Smooth muscle cell of the brain vasculature (primary cell): ENCODE data around the gene KRT5.
"Not testable (repeated sequence)": the region's sequence is repeated elsewhere in the genome, so short reads cannot be mapped to it uniquely, and the experiment has no call there.

ENCODE experiments used
- DNase-seq: peaks from one replicate; pipeline ENCODE4 v3.0.0-alpha.2; 2012; ENCODE audit warnings: low read depth, low spot score

The KRT5 gene

DNA sequence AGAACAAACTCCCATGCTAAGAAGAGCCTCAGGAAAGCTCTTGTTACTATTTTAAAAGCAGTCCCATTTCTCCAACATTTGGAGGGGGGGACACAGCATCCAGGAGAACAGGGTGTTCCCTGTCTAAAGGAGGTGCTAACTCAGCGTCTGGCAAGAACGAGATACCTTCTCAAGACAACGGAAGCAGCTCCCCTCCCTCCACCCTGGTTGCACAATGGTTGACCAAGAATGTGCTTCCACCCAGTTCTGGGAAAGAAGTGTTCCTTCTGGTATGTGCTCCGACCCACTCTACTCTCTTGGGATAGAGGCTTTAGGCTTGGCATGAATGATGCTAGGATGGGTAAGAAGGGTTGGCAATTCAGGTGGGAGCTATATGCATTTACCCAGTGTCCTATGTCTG, 25.7 kb downstream of the KRT5 start:
- DNase-seq: no peak

DNA sequence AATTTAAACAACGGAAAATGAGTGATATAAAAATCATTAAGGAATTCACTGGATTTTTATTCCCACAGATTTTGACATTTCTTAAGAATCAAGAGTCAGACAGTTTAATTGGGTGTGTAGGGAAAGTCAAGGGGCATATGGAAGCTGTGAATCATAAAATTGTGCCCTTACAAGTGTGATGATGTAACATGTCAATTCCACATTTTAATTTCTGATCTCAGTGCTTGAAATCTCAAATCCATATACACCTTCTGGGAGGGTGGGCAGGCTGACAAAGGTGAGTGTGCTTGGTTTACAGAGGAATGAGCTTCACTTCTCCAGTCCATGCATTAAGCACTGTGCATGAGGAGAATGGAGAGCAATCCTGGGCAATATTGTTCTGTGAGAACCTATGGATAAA, 26.1 kb downstream of the KRT5 start:
- DNase-seq: no peak

DNA sequence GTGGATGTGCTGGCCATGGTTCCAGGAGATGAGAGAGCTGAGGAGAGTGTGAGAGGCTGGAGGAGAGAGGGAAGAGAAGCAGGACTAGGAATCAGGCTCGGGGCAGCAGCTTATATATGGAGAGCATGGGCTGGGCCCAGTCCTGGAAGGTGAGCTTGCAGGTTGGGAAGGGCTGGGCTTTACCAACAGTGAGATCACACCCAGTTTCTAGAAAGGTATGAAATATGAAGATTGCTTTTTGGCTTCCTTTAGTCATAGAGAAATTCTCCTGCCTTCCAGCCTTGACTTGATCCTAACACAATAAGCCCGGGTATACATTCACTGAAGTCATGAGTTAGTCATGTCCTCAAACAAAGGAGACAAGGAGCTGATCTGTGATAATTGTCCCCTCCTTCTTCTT, 27.0 kb downstream of the KRT5 start, which contains the start of gene KRT6A:
Gene KRT6A (minus strand): TSS at position 86 of the 400 bp plus-strand sequence. CDS start 69 bp downstream, at position 17.
- DNase-seq: no peak

DNA sequence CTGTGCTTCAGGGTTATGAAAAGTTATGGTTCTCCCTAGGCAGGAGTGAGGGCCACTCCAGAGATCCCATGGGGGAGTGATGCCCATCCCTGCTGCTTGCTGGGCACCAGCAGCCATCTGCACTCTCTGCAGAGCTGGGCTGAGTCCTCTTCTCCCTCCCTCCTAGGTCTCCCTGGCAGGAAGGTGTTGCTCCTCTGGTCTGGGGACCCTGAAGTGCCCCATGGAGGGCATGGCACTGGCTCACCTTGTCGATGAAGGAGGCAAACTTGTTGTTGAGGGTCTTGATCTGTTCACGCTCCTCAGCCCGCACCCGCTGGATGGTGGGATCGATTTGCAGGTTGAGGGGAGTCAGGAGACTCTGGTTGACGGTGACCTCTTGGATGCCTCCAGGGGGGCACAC, 27.8 kb downstream of the KRT5 start:
- DNase-seq: not testable (repeated sequence)

DNA sequence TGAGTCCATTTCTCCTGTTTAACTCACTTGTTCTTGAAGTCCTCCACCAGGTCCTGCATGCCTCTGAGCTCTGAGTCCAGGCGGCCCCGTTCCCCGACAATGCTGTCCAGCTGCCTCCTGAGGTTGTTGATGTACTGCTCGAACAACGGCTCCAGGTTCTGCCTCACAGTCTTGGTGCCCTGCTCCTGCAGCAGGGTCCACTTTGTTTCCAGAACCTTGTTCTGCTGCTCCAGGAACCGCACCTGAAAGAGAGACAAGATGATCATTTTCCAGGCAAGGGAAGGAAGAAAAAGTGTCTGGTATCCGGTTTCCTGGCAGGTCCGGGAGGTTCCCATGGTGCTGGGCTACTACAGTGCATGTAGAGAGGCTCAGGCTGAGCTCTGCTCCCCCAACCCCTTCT, 28.7 kb downstream of the KRT5 start:
- DNase-seq: not testable (repeated sequence)

DNA sequence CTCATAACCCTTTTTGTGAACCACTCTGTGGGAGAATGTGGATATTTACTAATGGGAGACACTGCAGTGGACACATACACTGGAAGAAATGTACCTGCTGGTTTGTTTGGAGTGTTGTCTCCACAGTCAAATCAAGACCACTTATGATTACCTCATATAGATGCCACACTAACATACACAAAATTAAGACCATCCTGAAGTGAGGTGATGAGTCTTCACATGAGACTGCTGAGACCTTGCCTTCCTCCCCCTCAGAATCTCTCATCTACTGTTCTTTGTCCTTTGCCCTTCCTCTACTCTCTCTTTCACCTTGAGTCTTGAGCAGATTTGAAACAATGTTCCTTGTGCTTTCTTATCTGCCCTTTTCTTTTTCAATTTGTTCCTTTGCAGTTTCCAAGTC, 31.5 kb downstream of the KRT5 start:
- DNase-seq: no peak

DNA sequence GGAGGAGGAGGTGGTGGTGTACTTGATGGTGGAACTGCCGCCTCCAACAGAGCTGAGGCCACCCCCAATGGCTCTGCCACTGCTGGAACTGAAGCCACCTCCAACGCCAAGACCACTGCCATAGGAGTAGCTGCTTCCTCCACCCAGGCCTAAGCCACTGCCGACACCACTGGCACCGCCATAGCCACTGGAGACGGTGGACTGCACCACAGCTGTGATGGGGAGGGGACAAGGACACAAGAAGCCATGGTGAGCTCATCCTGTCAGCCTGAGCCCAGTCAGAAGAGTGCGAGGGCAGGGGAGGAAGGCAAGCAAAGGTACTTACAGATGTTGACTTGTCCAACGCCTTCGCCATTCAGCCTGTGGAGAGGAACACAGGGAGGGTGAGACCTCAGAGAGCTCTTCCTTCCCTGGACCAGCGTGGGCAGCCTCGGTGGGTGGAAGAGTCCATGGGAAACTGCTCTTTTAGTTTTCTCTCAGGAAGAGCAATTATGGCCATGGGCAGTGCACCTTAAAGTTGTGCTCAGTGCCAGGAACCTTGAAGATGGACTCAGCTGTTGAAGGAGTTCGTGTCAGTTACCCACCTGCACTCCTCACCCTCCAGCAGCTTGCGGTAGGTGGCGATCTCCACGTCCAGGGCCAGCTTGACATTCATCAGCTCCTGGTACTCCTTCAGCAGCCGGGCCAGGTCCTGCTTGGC, 32.3 kb downstream of the KRT5 start:
- not testable (repeated sequence) for DNase-seq

DNA sequence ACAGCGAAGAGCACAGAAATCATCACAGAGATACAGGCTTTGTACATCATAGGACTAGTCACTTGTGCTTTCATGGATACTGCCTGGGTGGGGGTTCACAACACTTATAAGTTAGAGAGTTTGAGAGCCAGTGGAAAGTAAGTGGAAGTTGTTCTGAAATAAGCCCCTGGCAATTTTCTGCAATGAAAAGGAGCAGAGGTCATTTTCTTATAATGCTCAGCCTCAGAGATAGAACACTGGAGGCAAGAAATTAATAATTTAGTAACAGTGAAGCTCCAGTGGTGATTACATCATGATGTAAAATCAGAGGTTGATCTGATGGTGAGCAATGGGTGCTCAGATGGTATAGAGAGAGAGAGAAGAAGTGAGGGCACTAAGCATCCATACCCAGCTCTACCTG, 33.0 kb downstream of the KRT5 start:
- DNase-seq: no peak

DNA sequence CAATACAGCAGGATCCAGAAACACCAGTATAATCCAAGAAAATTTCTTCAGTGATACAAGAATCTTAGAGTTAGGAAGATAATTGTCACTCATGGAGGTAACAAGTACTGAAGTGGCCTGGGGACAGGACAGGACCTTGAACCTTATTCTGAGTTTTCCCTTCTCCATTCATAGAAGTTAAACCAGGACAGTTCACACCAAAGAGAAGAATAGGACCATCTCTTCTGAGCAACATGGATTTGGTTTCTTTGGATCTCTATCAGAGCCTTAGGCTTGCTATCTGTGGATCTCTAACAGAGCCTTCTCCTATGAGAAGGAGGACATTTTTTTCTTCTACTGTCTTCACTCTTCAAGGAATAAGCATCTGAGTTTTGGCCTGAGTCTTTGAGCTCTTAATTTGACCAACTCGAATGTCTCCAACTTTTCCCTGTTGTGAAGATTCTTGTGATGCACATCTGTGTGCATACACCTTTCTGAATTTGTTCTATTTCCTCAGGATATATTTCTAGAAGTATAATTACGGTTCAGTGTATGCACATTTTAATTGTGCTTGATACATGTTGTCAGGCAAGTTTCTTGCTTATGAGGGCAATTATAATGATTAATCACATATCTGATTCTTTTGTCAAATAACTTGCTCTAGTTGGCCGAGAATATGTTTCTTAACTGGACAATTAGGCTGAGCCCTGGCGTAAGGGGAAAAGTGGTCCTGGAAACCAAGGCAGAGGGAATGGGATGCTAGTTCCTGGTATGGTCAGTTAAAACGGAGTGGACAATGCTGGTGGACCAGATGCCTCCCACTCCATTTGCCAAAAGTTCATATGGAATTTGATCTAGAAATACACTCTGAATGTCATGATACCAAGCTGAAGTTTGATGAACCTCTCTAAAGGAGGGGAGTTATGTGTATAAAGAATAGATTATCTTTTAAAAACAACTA, 33.8 kb downstream of the KRT5 start:
- no peak for DNase-seq

DNA sequence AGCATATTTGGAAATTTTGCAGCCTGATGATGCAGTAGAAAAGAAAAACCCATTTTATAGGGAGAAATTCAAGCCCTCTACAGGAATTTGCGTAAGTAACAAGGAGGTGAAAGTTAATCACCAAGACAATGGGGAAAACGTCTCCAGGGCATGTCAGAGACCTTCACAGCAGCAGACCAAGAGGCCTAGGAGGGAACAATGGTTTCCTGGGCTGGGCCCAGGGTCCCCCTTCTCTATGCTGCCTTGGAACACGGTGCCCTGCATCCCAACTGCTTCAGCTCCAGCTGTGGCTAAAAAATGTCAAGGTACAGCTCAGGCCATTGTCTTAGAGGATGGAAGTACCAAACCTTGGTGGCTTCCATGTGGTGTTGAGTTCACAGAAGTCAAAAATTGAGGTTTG, 40.1 kb downstream of the KRT5 start:
- DNase-seq: no peak

DNA sequence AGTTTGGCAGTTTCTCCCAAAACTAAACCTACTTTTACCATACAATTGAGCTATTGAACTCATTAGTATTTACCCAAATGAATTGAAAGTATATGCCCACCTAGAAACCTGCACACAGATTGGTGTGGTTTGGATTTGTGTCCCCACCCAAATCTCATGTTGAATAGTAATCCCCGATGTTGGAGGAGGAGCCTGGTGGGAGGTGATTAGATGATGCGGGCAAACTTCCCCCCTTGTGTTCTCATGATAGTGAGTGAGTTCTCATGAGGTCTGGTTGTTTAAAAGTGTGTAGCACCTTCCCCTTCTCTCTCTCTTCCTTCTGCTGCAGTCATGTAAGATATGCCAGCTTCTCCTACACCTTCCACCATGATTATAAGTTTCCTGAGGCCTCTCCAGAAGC, 42.5 kb downstream of the KRT5 start:
- no peak for DNase-seq

DNA sequence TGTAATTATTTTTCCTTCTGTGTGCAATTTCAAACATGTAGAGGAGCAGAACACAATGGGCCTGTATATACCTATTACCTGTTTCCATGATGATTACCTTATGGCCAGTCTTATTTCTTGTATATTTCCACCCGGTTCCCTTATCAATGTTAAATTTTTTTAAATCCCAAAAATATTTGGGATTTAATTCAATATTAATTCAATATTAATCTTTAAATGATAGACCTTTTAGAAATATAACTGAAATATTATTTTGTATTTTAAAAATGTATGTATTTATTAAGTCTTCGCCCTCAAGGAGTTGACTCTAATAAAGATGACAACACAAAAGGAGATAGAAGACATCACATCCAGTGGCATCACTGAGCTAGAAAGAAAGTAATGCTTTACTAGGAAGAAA, 46.0 kb downstream of the KRT5 start:
- no peak for DNase-seq

DNA sequence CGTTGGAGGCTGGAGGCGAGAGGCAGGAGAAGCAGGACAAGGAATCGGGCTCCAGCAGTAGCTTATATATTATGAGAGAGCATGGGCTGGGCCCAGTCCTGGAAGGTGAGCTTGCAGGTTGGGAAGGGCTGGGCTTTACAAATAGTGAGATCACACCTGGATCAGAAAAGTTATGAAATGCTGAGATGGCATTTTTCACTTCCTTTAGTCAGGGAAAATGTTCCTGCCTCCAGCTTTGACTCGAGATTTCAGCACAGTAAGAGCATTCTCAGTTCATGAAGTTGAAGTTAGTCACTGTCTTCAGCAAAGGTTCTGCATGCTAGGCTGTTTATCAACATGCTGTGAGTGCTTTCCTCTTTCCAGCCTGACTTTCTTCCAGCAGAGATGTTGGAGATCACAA, 46.4 kb downstream of the KRT5 start, which contains the start of gene KRT6C:
Gene KRT6C (minus strand): TSS at position 38 of the 400 bp plus-strand sequence. CDS start 68 bp downstream, outside the sequence.
- no peak for DNase-seq

DNA sequence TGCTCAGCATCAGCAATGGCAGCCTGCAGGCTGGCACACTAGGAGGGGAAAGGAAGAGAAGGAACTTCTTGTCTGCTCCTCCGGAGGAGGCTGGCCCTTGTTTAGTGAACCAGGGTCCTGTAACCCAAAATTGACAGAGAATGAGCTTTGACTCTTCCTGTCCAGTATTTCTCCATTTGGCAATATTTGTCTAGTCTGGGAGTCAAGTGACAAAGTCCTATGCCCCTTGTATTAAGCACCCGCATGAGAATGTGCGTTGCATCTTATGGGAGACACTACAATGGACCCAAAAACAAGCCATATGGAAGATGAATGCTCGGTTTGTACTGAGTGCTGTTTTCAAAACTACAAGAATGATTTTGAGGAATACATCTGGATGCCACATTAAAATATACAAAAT, 50.3 kb downstream of the KRT5 start:
- no peak for DNase-seq

DNA sequence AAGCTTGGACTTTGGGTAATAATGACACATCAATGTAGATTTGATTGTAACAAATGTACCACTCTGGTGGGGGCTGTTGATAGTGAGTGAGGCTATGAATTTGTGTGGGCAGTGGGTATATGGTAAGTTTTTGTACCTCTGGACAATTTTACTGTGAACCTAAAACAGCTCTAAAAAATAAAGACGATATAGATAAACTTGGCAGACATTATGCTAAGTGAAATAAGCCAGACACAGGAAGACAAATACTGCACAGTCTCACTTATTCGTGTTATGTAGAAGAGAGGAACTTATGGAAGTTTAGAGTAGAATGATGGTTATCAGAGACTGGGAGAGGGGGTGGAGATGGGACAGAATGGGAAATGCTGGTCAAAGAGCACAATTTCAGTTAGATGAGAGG, 55.3 kb downstream of the KRT5 start:
- DNase-seq: no peak
